K562 (cell line): ENCODE measurements around the gene VPS11. TPM values are rescaled to one million over a fixed set of nuclear protein-coding genes. Genes with fewer than 3 reads are reported as not detected.

ENCODE experiments used
- ARID2 ChIP-seq: fragments of 450-650 bp; IDR thresholded peaks from 2 replicates; pipeline ENCODE4 v1.6.1; 2017; ENCODE audit warnings: antibody characterized with exemption, mild to moderate bottlenecking
- ATF3 ChIP-seq, 2 experiments: fragments of 450-650 bp in 1 of 2; sonication (generic) in 1 of 2; formaldehyde crosslinking in 1 of 2; IDR thresholded peaks in 1 of 2; conservative IDR thresholded peaks in 1 of 2; 2 replicates each; pipeline versions ENCODE4 v1.6.1 to v1.8.1; 2016 to 2023; ENCODE audit warnings: mild to moderate bottlenecking in 2 of 2, moderate library complexity in 2 of 2, inconsistent platforms in 1 of 2, missing genetic modification reagents in 1 of 2
- BRD9 ChIP-seq: fragments of 450-650 bp; IDR thresholded peaks from 2 replicates; pipeline ENCODE4 v1.6.1; 2018; ENCODE audit warnings: low read depth; ENCODE audit not compliant: partially characterized antibody
- FOXA3 ChIP-seq, 2 experiments: fragments of 450-650 bp in 1 of 2; sonication (generic) in 1 of 2; formaldehyde crosslinking; IDR thresholded peaks in 1 of 2; conservative IDR thresholded peaks in 1 of 2; 2 replicates each; pipeline versions ENCODE4 v1.4.0 to v1.8.0; 2020 to 2022; ENCODE audit warnings: mild to moderate bottlenecking in 2 of 2, missing genetic modification reagents in 1 of 2
- GABPB1 ChIP-seq: sonication (generic); formaldehyde crosslinking; IDR thresholded peaks from 2 replicates; pipeline ENCODE4 v1.8.0; 2022; ENCODE audit warnings: mild to moderate bottlenecking, missing genetic modification reagents
- HDAC3 ChIP-seq: fragments of 450-650 bp; IDR thresholded peaks from 2 replicates; pipeline ENCODE4 v1.6.1; 2018; ENCODE audit warnings: borderline replicate concordance, mild to moderate bottlenecking, moderate library complexity; ENCODE audit not compliant: partially characterized antibody
- IRF9 ChIP-seq: fragments of 450-650 bp; IDR thresholded peaks from 2 replicates; pipeline ENCODE4 v1.6.1; 2016; ENCODE audit warnings: missing biosample characterization, missing genetic modification characterization
- NFYB ChIP-seq: IDR thresholded peaks from 2 replicates; pipeline ENCODE4 v1.6.1; 2011; ENCODE audit warnings: mild to moderate bottlenecking, moderate library complexity; ENCODE audit not compliant: insufficient read length; ENCODE audit errors: extremely low read depth
- PHB2 ChIP-seq: fragments of 450-650 bp; IDR thresholded peaks from 2 replicates; pipeline ENCODE4 v1.6.1; 2017; ENCODE audit warnings: low read depth
- RBM22 ChIP-seq: fragments of 200-400 bp; formaldehyde crosslinking; IDR thresholded peaks from 2 replicates; pipeline ENCODE4 v1.6.1; 2018; ENCODE audit warnings: low read length, low read depth; ENCODE audit not compliant: poor library complexity, severe bottlenecking
- TEAD4 ChIP-seq, 2 experiments: sonication (generic) in 1 of 2; formaldehyde crosslinking in 1 of 2; IDR thresholded peaks; 2 replicates each; pipeline versions ENCODE4 v1.6.1 to v1.8.0; 2012 to 2022; ENCODE audit warnings: borderline replicate concordance in 1 of 2, inconsistent platforms in 1 of 2, low read length in 1 of 2, mild to moderate bottlenecking in 1 of 2, missing genetic modification reagents in 1 of 2
- ZBTB43 ChIP-seq: sonication (generic); formaldehyde crosslinking; IDR thresholded peaks from 2 replicates; pipeline ENCODE4 v1.8.0; 2023; ENCODE audit warnings: mild to moderate bottlenecking, missing genetic modification reagents
- ZEB2 ChIP-seq: fragments of 450-650 bp; IDR thresholded peaks from 2 replicates; pipeline ENCODE4 v1.6.1; 2016
- ZHX1 ChIP-seq: fragments of 150-350 bp; conservative IDR thresholded peaks from 2 replicates; pipeline ENCODE4 v1.6.1; 2014; ENCODE audit warnings: low read length
- ZNF436 ChIP-seq: fragments of 250-450, 450-650 bp; sonication (Bioruptor Pico); formaldehyde crosslinking; IDR thresholded peaks from 2 replicates; pipeline ENCODE4 v1.7.0; 2020; ENCODE audit warnings: mild to moderate bottlenecking
- ZNF511 ChIP-seq: sonication (generic); formaldehyde crosslinking; IDR thresholded peaks from 2 replicates; pipeline ENCODE4 v1.8.0; 2022; ENCODE audit warnings: mild to moderate bottlenecking, missing genetic modification reagents
- ZNF740 ChIP-seq, 3 experiments: fragments of 200-800 bp in 1 of 3; sonication (Bioruptor generic) in 1 of 3; sonication (generic) in 1 of 3; formaldehyde crosslinking in 1 of 3; IDR thresholded peaks; 2 replicates each; pipeline versions ENCODE4 v1.6.1 to v1.8.0; 2016 to 2022; ENCODE audit warnings: mild to moderate bottlenecking in 2 of 3, missing compliant biosample characterization in 2 of 3, missing genetic modification characterization in 2 of 3, missing genetic modification reagents in 1 of 3
- polyA plus RNA-seq, 8 experiments: library from polyadenylated mRNA; depleted of rRNA in 4 of 8; stranded (reverse) in 5 of 8; unstranded in 3 of 8; fragments of >200 nt; fragmentation: Nextera tagmentation in 2 of 8; fragmentation: Illumina TruSeq in 1 of 8; extraction: Ambion mirVana in 2 of 8; extraction: Trizol in 1 of 8; gene quantifications; 2 replicates each; pipeline versions ENCODE4 v1.2.1 to v1.2.3, GENCODE V29; 2011 to 2014; ENCODE audit warnings: inconsistent platforms in 1 of 8, missing spikeins in 1 of 8
- total RNA-seq, 7 experiments: library from RNA; depleted of rRNA in 6 of 7; stranded (reverse); fragments of >200 nt in 6 of 7; fragmentation: Illumina TruSeq in 2 of 7; extraction: Trizol in 2 of 7; gene quantifications; 2 replicates each; pipeline versions ENCODE4 v1.2.1 to v1.2.3, GENCODE V29; 2011 to 2021; ENCODE audit warnings: low replicate concordance in 1 of 7

The VPS11 gene
- total and polyA plus RNA-seq, 9 of the 15 experiments (the other 6 are each of a cell fraction or from before 2014, with no cell fraction given), result 14.1 to 35.5 (median 27.5) TPM

GRCh38 chr11:119057000-119057769 is 10.4 kb upstream of the VPS11 start, which contains the start of gene HYOU1 (continued):
- no peak for TF ChIP-seq ZHX1
- TF ChIP-seq TEAD4 (IDR thresholded peaks at IDR 0.05; ENCODE audit: low read length), result no peak
- TF ChIP-seq TEAD4 (CRISPR knock-in tag; IDR thresholded peaks at IDR 0.05; ENCODE audit: borderline replicate concordance), result no peak
- TF ChIP-seq PHB2, result no peak
- TF ChIP-seq ZNF436 (CRISPR knock-in tag), result no peak
- peak; percentile 85 for TF ChIP-seq NFYB
- TF ChIP-seq BRD9, result peak; percentile 53
- TF ChIP-seq IRF9 (tag), result no peak
- peak; percentile 37 for TF ChIP-seq HDAC3
- TF ChIP-seq RBM22, result peak; percentile 75
- peak; percentile 45 to 67; a peak in 1 of 4 replicates for TF ChIP-seq FOXA3 (CRISPR knock-in tag; conservative IDR thresholded peaks at IDR 0.05 in 1 of 2, IDR thresholded peaks at IDR 0.05 in 1 of 2)
- TF ChIP-seq ZBTB43 (CRISPR knock-in tag), result no peak
- TF ChIP-seq ARID2, result no peak
- peak; percentile 88 for TF ChIP-seq GABPB1
- peak; percentile 90 for TF ChIP-seq ZEB2
- TF ChIP-seq ZNF740 (CRISPR knock-in tag; IDR thresholded peaks at IDR 0.05), result peak; percentile 77; the same call in 1 of the 2 replicates
- no peak for TF ChIP-seq ZNF740 (tag; IDR thresholded peaks at IDR 0.05)
- peak; percentile 62; the same call in 1 of the 2 replicates for TF ChIP-seq ZNF511 (CRISPR knock-in tag)
- TF ChIP-seq ATF3 (IDR thresholded peaks at IDR 0.05), result no peak
- no peak for TF ChIP-seq ATF3 (CRISPR knock-in tag; conservative IDR thresholded peaks at IDR 0.05)
